Central memory CD8-positive, alpha-beta T cell (primary cell): ENCODE measurements around the gene ZNHIT1.

Experiments used
- ATAC-seq: fragments of 150-1000 bp; cut with Tn5 transposase; replicated peaks from 2 replicates; pipeline ENCODE4 v1.10.0; 2022; ENCODE audit warnings: mild to moderate bottlenecking, moderate FRiP score, moderate number of reproducible peaks; ENCODE audit not compliant: poor library complexity, severe bottlenecking; ENCODE audit errors: extremely low read depth
- DNase-seq, 2 donors: peaks; one replicate each; pipeline ENCODE4 v3.0.0; 2021; ENCODE audit warnings: low spot score in 2 of 2
- H3K27ac Mint-ChIP-seq: one replicate; pipeline ENCODE4 v1.8.0; 2022; ENCODE audit warnings: low read depth, mild to moderate bottlenecking, moderate library complexity, mixed read lengths
- H3K27me3 Mint-ChIP-seq: one replicate; pipeline ENCODE4 v1.8.0; 2022; ENCODE audit warnings: mixed read lengths
- H3K36me3 Mint-ChIP-seq: one replicate; pipeline ENCODE4 v1.8.0; 2022; ENCODE audit warnings: mild to moderate bottlenecking, moderate library complexity, mixed read lengths; ENCODE audit not compliant: insufficient read depth
- H3K4me1 Mint-ChIP-seq: one replicate; pipeline ENCODE4 v1.8.0; 2022; ENCODE audit warnings: mixed read lengths
- H3K4me3 Mint-ChIP-seq: one replicate; pipeline ENCODE4 v1.8.0; 2022; ENCODE audit warnings: mild to moderate bottlenecking, moderate library complexity, mixed read lengths
- H3K9me3 Mint-ChIP-seq: one replicate; pipeline ENCODE4 v1.8.0; 2022; ENCODE audit warnings: mixed read lengths

Gene ZNHIT1

DNA sequence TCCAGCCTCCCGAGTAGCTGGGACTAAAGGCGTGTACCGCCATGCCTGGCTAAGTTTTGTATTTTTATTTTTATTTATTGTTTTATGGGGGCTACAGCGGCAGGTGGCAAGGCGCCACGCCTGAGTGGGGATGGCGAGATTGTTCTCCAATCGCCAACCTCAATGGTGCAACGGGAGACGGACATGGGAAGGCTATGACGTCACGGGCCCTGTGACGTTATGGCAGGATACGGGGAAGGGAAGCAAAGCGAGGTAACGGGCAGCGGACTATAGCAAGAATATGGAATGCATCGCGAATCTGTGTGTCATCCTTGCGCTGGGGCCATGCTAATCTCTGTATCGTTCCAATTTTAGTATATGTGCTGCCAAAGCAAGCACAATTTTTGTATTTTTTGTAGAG is 51.7 kb downstream of the ZNHIT1 start:
- DNase-seq (no peak), ATAC-seq (no peak)
- no peaks in the 10 kb centered on the region for H3K9me3 Mint-ChIP-seq
- no peaks in the 10 kb centered on the region for H3K4me1 Mint-ChIP-seq
- H3K36me3 Mint-ChIP-seq: peaks cover 2% of the 10 kb centered on the region
- H3K4me3 Mint-ChIP-seq: no peak overlapping the region
- no peak overlapping the region for H3K27ac Mint-ChIP-seq
- peaks cover 24% of the 10 kb centered on the region for H3K27me3 Mint-ChIP-seq

GRCh38 chr7:101271021-101271420 is 53.1 kb downstream of the ZNHIT1 start:
- H3K36me3 Mint-ChIP-seq: peaks cover 2% of the 10 kb centered on the region
- no peaks in the 10 kb centered on the region for H3K9me3 Mint-ChIP-seq
- ATAC-seq: no peak
- peaks cover 23% of the 10 kb centered on the region for H3K27me3 Mint-ChIP-seq
- H3K4me3 Mint-ChIP-seq: no peak overlapping the region
- no peak for DNase-seq
- H3K4me1 Mint-ChIP-seq: no peaks in the 10 kb centered on the region
- no peak overlapping the region for H3K27ac Mint-ChIP-seq

GRCh38 chr7:101273206-101273605 is 55.2 kb downstream of the ZNHIT1 start:
- Mint-ChIP-seq H3K27ac (no peak overlapping the region), H3K4me1 (no peaks in the 10 kb centered on the region), H3K36me3 (peaks cover 2% of the 10 kb centered on the region), H3K4me3 (no peak overlapping the region), H3K9me3 (no peaks in the 10 kb centered on the region), H3K27me3 (peaks cover 42% of the 10 kb centered on the region)
- no peak for ATAC-seq
- no peak for DNase-seq
